GM11168 (cell line): Measurements from ENCODE around the gene NECAP2.

ENCODE experiments used
- in situ Hi-C: fragments of 300-500 bp; cut with MboI; formaldehyde crosslinking; loops from one replicate; pipeline ENCODE4 v1.12.0; 2022; ENCODE audit warnings: low sequenced_read_pairs; ENCODE audit not compliant: unreplicated experiment

NECAP2 gene

GRCh38 chr1:16425125-16426025, 15.1 kb upstream of the NECAP2 start:
- in situ Hi-C loops: no loop called here

- in situ Hi-C loops: no loop called here
Observed at GRCh38 chr1:16430606-16431005, 9.9 kb upstream of the NECAP2 start.

GRCh38 chr1:16433030-16433429, 7.5 kb upstream of the NECAP2 start:
- in situ Hi-C loops: no loop called here

GRCh38 chr1:16434007-16434406, 6.5 kb upstream of the NECAP2 start:
- in situ Hi-C loops: no loop called here

GRCh38 chr1:16434501-16434900, 6.0 kb upstream of the NECAP2 start:
- in situ Hi-C loops: no loop called here

- in situ Hi-C loops: no loop called here
Observed at GRCh38 chr1:16436946-16437474, 3.5 kb upstream of the NECAP2 start, which contains the start of gene SPATA21. SPATA21 (minus strand) TSS chr1:16437424; CDS start chr1:16431371, 6,053 bp downstream.

- in situ Hi-C loops: no loop called here
Observed at GRCh38 chr1:16438516-16438915, 2.0 kb upstream of the NECAP2 start.

- in situ Hi-C loops: no loop called here
Observed at GRCh38 chr1:16438924-16439323, 1.6 kb upstream of the NECAP2 start.

- in situ Hi-C loops: no loop called here
Observed at GRCh38 chr1:16440131-16440469, 424 bp upstream of the NECAP2 start.

GRCh38 chr1:16441282-16441665, 750 bp downstream of the NECAP2 start:
- in situ Hi-C loops: no loop called here

- in situ Hi-C loops: no loop called here
Observed at GRCh38 chr1:16442265-16442664, 1.7 kb downstream of the NECAP2 start.

GRCh38 chr1:16442941-16443340, 2.4 kb downstream of the NECAP2 start:
- in situ Hi-C loops: no loop called here

- in situ Hi-C loops: no loop called here
Observed at GRCh38 chr1:16443975-16444770, 3.6 kb downstream of the NECAP2 start.

- in situ Hi-C loops: no loop called here
Observed at GRCh38 chr1:16445052-16445451, 4.5 kb downstream of the NECAP2 start.

GRCh38 chr1:16446116-16446515, 5.6 kb downstream of the NECAP2 start:
- in situ Hi-C loops: no loop called here

GRCh38 chr1:16447641-16448040, 7.1 kb downstream of the NECAP2 start:
- in situ Hi-C loops: no loop called here

GRCh38 chr1:16449065-16449464, 8.5 kb downstream of the NECAP2 start:
- in situ Hi-C loops: no loop called here

- in situ Hi-C loops: no loop called here
Observed at GRCh38 chr1:16449666-16450065, 9.1 kb downstream of the NECAP2 start.

- in situ Hi-C loops: no loop called here
Observed at GRCh38 chr1:16450863-16451481, 10.4 kb downstream of the NECAP2 start.

GRCh38 chr1:16451841-16452528, 11.5 kb downstream of the NECAP2 start:
- in situ Hi-C loops: no loop called here
